Adrenal gland (tissue), 5 donors: ENCODE measurements around the gene LAMC2.

Source experiments
- CTCF ChIP-seq, 6 experiments: fragments of 450-650 bp in 4 of 6; fragments of 200-600 bp in 2 of 6; sonication (generic) in 1 of 6; IDR thresholded peaks; 1 replicate in 5 of 6; 2 replicates in 1 of 6; pipeline versions ENCODE4 v1.5.1 to v1.8.0; 2016 to 2021; ENCODE audit warnings: antibody characterized with exemption in 6 of 6, mild to moderate bottlenecking in 2 of 6, moderate library complexity in 1 of 6
- POLR2A ChIP-seq, 2 donors: fragments of 450-650 bp; IDR thresholded peaks; one replicate each; pipeline ENCODE4 v1.6.1; 2017; ENCODE audit warnings: antibody characterized with exemption in 2 of 2, mild to moderate bottlenecking in 2 of 2, moderate library complexity in 1 of 2
- donor health status: DM: no; HTN: no; CAD: no.

- TF ChIP-seq CTCF (IDR thresholded peaks at IDR 0.05) (no peak), POLR2A (IDR thresholded peaks at IDR 0.05) (no peak)
These were observed 54.4 kb downstream of the LAMC2 start for GRCh38 chr1:183240526-183240825.
